HEK293 (cell line): Measurements from ENCODE around the gene IL25.

Experiments used
- CTCF ChIA-PET: fragments of 350-600 bp; formaldehyde crosslinking; extraction: SDS; loops from one replicate; lab custom pipeline; 2021; ENCODE audit warnings: antibody characterized with exemption; lab: Yijun Ruan, JAX
- POLR2A ChIA-PET: fragments of 300-600 bp; formaldehyde crosslinking; extraction: SDS; loops from one replicate; lab custom pipeline; 2020; ENCODE audit warnings: antibody characterized with exemption, inconsistent platforms; lab: Yijun Ruan, JAX
- H3K27ac ChIP-seq: fragments of 200-500 bp; sonication (Bioruptor generic); 2 replicates; pipeline ENCODE4 v1.5.1; 2014; ENCODE audit warnings: low read depth, low read length, control low read depth, inconsistent platforms; ENCODE audit errors: extremely low read depth
- H3K36me3 ChIP-seq, 2 experiments: fragments of 200-500 bp in 1 of 2; sonication (Bioruptor generic) in 1 of 2; 1 replicate in 1 of 2; 2 replicates in 1 of 2; pipeline ENCODE4 v1.5.1; 2014 to 2017; ENCODE audit warnings: inconsistent platforms in 2 of 2, low read length in 2 of 2; ENCODE audit not compliant: control insufficient read depth in 2 of 2, insufficient read depth in 1 of 2
- H3K4me1 ChIP-seq: fragments of 200-500 bp; sonication (Bioruptor generic); 2 replicates; pipeline ENCODE4 v1.5.1; 2014; ENCODE audit warnings: mild to moderate bottlenecking, low read length, inconsistent platforms; ENCODE audit not compliant: control insufficient read depth, insufficient read depth
- H3K4me3 ChIP-seq: 2 replicates; pipeline ENCODE4 v1.5.1; 2011; ENCODE audit warnings: low read depth, mild to moderate bottlenecking, control low read depth, low read length, moderate library complexity
- H3K9me3 ChIP-seq: fragments of 200-500 bp; sonication (Bioruptor generic); 2 replicates; pipeline ENCODE4 v1.5.1; 2014; ENCODE audit warnings: low read depth, low read length, inconsistent platforms; ENCODE audit not compliant: control insufficient read depth, insufficient read depth
- EGR2 ChIP-seq: fragments of 450-650 bp; formaldehyde crosslinking; IDR thresholded peaks from 2 replicates; pipeline ENCODE4 v1.5.1; 2016; ENCODE audit warnings: low read depth, missing biosample characterization, missing genetic modification characterization
- ZBTB48 ChIP-seq: fragments of 450-650 bp; formaldehyde crosslinking; IDR thresholded peaks from 2 replicates; pipeline ENCODE4 v1.5.1; 2016; ENCODE audit warnings: missing biosample characterization, missing genetic modification characterization
- ZIC2 ChIP-seq: fragments of 450-650 bp; formaldehyde crosslinking; IDR thresholded peaks from 2 replicates; pipeline ENCODE4 v1.5.1; 2016; ENCODE audit warnings: missing biosample characterization, missing genetic modification characterization
- ZNF157 ChIP-seq: fragments of 450-650 bp; formaldehyde crosslinking; IDR thresholded peaks from 2 replicates; pipeline ENCODE4 v1.5.1; 2016; ENCODE audit warnings: missing biosample characterization, missing genetic modification characterization
- ZNF354C ChIP-seq: fragments of 450-650 bp; formaldehyde crosslinking; IDR thresholded peaks from 2 replicates; pipeline ENCODE4 v1.5.1; 2016; ENCODE audit warnings: missing biosample characterization, missing genetic modification characterization, low read depth, borderline replicate concordance
- ZSCAN23 ChIP-seq: fragments of 450-650 bp; formaldehyde crosslinking; IDR thresholded peaks from 2 replicates; pipeline ENCODE4 v1.5.1; 2016; ENCODE audit warnings: missing biosample characterization, missing genetic modification characterization
- TF ChIP-seq, protein P1 (sequence below): fragments of 450-650 bp; formaldehyde crosslinking; IDR thresholded peaks from 2 replicates; pipeline ENCODE4 v1.5.1; 2016; ENCODE audit warnings: missing biosample characterization, missing genetic modification characterization, low read depth
- TF ChIP-seq, protein P2 (sequence below): fragments of 450-650 bp; IDR thresholded peaks from 2 replicates; pipeline ENCODE4 v1.5.1; 2018; ENCODE audit warnings: missing biosample characterization, missing genetic modification characterization
- TF ChIP-seq, protein P3 (sequence below): fragments of 450-650 bp; formaldehyde crosslinking; IDR thresholded peaks from 2 replicates; pipeline ENCODE4 v1.5.1; 2016; ENCODE audit warnings: missing biosample characterization, missing genetic modification characterization
- TF ChIP-seq, protein P4 (sequence below): fragments of 450-650 bp; formaldehyde crosslinking; IDR thresholded peaks from 2 replicates; pipeline ENCODE4 v1.5.1; 2016; ENCODE audit warnings: missing biosample characterization, missing genetic modification characterization

Gene IL25

DNA sequence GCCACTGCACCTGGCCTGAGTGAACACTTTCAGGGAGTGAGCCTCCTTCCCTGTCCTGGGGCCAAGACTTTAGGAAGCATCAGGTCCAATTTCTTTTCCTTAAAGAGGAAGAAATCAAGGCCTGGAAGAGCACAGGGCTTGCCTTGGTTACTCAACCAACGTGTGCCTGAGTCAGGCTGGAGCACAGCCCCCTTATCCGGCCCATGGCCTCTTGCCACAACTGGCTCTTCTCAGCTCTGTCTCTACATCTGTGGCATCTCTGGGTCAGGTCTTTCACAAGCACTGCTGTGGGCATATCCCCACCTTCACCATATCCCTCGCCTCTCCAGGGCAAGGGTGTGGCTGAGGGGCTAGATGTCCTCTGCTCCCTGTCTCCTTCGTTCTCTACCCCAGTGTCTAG, 28.7 kb downstream of the IL25 start (continued):
- TF ChIP-seq, protein P1, sequence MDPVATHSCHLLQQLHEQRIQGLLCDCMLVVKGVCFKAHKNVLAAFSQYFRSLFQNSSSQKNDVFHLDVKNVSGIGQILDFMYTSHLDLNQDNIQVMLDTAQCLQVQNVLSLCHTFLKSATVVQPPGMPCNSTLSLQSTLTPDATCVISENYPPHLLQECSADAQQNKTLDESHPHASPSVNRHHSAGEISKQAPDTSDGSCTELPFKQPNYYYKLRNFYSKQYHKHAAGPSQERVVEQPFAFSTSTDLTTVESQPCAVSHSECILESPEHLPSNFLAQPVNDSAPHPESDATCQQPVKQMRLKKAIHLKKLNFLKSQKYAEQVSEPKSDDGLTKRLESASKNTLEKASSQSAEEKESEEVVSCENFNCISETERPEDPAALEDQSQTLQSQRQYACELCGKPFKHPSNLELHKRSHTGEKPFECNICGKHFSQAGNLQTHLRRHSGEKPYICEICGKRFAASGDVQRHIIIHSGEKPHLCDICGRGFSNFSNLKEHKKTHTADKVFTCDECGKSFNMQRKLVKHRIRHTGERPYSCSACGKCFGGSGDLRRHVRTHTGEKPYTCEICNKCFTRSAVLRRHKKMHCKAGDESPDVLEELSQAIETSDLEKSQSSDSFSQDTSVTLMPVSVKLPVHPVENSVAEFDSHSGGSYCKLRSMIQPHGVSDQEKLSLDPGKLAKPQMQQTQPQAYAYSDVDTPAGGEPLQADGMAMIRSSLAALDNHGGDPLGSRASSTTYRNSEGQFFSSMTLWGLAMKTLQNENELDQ: no peak
- TF ChIP-seq, protein P2, sequence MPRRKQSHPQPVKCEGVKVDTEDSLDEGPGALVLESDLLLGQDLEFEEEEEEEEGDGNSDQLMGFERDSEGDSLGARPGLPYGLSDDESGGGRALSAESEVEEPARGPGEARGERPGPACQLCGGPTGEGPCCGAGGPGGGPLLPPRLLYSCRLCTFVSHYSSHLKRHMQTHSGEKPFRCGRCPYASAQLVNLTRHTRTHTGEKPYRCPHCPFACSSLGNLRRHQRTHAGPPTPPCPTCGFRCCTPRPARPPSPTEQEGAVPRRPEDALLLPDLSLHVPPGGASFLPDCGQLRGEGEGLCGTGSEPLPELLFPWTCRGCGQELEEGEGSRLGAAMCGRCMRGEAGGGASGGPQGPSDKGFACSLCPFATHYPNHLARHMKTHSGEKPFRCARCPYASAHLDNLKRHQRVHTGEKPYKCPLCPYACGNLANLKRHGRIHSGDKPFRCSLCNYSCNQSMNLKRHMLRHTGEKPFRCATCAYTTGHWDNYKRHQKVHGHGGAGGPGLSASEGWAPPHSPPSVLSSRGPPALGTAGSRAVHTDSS: no peak

DNA sequence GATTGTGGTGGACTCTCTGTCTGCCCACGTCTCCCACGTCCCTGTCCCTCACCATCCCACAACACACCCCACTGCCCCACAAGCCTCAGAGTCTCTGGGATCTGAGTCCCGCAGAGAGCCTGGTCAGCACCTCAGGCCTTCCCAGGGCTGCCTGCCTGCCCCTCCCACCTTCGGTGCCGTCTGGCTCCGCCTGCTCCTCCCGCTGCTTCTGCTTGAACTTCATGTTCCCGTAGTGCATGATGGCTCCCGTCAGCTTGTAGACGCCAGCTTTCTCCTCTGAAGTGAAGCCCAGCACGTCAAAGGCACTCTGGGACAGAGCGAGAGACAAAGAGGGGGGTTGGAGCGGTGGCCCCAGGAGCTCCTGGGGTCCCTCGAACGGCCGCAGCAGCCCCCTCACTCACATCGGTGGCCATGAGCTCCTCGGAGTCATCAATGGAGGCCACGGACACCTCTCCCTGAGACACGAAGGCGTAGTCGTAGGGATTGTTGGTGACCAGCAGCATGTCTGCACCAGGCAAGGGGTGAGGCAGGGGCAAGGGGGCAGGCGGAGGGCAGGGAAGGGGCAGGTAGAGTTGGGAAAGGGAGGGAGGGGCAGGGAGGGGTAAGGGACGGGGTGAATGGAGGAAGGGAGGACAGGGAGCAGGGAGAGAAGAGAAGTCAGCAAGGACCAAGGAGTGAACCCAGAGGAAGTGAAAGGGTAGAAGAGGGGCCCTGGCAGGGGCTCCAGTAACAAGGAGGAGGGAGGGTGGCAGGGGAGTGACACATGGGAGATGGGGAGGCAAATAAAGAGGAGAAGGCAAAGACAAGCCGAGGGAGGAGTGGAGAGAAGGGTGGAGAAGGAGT, 29.9 kb downstream of the IL25 start:
- no peaks in the 10 kb centered on the region for H3K36me3 ChIP-seq
- no peak for TF ChIP-seq ZBTB48
- TF ChIP-seq, protein P3, sequence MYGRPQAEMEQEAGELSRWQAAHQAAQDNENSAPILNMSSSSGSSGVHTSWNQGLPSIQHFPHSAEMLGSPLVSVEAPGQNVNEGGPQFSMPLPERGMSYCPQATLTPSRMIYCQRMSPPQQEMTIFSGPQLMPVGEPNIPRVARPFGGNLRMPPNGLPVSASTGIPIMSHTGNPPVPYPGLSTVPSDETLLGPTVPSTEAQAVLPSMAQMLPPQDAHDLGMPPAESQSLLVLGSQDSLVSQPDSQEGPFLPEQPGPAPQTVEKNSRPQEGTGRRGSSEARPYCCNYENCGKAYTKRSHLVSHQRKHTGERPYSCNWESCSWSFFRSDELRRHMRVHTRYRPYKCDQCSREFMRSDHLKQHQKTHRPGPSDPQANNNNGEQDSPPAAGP (tag by site-specific recombination): 0 out of 2 replicates have a peak, but pooled peaks have one; percentile 50
- H3K27ac ChIP-seq: no peak overlapping the region
- no peaks in the 10 kb centered on the region for H3K9me3 ChIP-seq
- ChIA-PET CTCF (no interaction called here), POLR2A (no interaction called here)
- H3K4me1 ChIP-seq: no peaks in the 10 kb centered on the region
- H3K4me3 ChIP-seq: no peak overlapping the region

DNA sequence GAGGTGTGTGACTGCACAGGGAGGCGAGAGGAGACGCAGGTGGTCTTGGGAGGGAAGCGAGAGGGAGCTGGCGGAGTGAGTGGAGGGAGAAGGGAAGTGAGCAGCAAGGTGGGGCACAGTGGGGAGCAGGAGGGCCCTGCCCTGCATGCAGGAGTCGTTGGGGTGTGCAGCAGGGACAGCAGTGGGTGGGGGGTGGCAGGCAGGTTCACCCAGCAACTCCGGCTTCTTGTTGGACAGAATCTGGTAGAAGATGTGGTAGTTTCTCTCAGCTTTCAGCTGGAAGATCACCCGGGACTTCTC, 30.5 kb downstream of the IL25 start:
- POLR2A ChIA-PET: no interaction called here

DNA sequence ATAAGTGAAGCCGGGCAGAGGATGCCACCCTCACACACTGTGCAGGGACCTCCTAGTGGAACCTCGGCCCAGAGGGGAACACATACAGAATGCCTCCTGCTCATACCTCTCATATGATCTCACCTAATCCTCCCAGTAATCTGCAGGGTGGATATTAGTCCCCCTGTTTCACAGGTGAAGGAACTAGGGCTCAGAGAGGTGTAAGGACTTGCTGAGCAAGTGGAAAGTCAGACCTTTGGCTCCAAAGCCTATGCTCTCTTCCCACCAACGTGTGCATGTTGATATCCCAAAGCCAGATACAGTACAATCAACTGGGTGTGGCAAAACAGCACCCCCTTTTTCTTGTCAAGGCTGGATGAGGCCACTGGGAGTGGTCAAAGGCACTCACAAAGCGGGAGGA, 31.3 kb downstream of the IL25 start:
- ChIA-PET CTCF (no interaction called here), POLR2A (no interaction called here)
- no peaks in the 10 kb centered on the region for H3K36me3 ChIP-seq
- H3K4me1 ChIP-seq: no peaks in the 10 kb centered on the region
- TF ChIP-seq EGR2 (tag by site-specific recombination) (no peak), ZNF157 (tag by site-specific recombination) (no peak), ZNF354C (tag by site-specific recombination) (no peak)
- TF ChIP-seq, protein P4, sequence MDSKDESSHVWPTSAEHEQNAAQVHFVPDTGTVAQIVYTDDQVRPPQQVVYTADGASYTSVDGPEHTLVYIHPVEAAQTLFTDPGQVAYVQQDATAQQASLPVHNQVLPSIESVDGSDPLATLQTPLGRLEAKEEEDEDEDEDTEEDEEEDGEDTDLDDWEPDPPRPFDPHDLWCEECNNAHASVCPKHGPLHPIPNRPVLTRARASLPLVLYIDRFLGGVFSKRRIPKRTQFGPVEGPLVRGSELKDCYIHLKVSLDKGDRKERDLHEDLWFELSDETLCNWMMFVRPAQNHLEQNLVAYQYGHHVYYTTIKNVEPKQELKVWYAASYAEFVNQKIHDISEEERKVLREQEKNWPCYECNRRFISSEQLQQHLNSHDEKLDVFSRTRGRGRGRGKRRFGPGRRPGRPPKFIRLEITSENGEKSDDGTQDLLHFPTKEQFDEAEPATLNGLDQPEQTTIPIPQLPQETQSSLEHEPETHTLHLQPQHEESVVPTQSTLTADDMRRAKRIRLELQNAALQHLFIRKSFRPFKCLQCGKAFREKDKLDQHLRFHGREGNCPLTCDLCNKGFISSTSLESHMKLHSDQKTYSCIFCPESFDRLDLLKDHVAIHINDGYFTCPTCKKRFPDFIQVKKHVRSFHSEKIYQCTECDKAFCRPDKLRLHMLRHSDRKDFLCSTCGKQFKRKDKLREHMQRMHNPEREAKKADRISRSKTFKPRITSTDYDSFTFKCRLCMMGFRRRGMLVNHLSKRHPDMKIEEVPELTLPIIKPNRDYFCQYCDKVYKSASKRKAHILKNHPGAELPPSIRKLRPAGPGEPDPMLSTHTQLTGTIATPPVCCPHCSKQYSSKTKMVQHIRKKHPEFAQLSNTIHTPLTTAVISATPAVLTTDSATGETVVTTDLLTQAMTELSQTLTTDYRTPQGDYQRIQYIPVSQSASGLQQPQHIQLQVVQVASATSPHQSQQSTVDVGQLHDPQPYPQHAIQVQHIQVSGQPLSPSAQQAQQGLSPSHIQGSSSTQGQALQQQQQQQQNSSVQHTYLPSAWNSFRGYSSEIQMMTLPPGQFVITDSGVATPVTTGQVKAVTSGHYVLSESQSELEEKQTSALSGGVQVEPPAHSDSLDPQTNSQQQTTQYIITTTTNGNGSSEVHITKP (tag by site-specific recombination): peak; percentile 48
- H3K9me3 ChIP-seq: no peaks in the 10 kb centered on the region
- H3K27ac ChIP-seq: no peak overlapping the region
- no peak overlapping the region for H3K4me3 ChIP-seq

More for the DNA sequence above, 30.5 kb downstream of the IL25 start:
- CTCF ChIA-PET: no interaction called here
- no peaks in the 10 kb centered on the region for H3K4me1 ChIP-seq
- H3K9me3 ChIP-seq: no peaks in the 10 kb centered on the region
- no peaks in the 10 kb centered on the region for H3K36me3 ChIP-seq
- H3K4me3 ChIP-seq: no peak overlapping the region
- TF ChIP-seq ZIC2 (tag by site-specific recombination) (peak; percentile 48; the same call in 1 of the 2 replicates), ZSCAN23 (no peak)
- H3K27ac ChIP-seq: no peak overlapping the region
